Measurements from ENCODE around the gene CHSY1.
A peak's percentile ranks its signal among the peaks of the same experiment; 100 is the strongest.

The CHSY1 gene

GRCh38 chr15:101180620-101181307 is 71.1 kb downstream of the CHSY1 start:
- peak overlapping the region in 3 of 11 experiments; percentile 0 to 33 (median 7); a peak in 5 of 22 replicates for H3K27ac ChIP-seq
- H3K9me3 ChIP-seq (replicated peaks in 1 of 11), result peaks cover 7 to 72% (median 63%) of the 10 kb centered on the region in 11 experiments; a peak in 21 of 22 replicates

GRCh38 chr15:101179341-101180153 is 72.3 kb downstream of the CHSY1 start:
- TF ChIP-seq Cebpa-rat (IDR thresholded peaks at IDR 0.05), result no peak
- Histone ChIP-seq H4K20me1 (peaks cover 0 to 46% (median 0%) of the 10 kb centered on the region in 11 experiments; a peak in 3 of 22 replicates), H3K9me3 (replicated peaks in 1 of 11) (peaks cover 7 to 60% (median 53%) of the 10 kb centered on the region in 11 experiments; a peak in 21 of 22 replicates), H3K27ac (peak overlapping the region in 6 of 11 experiments; percentile 5 to 47 (median 26); a peak in 6 of 22 replicates), H3K4me3 (no peak overlapping the region), H3K27me3 (no peaks in the 10 kb centered on the region), H3K4me2 (peak overlapping the region in 4 of 11 experiments; percentile 2 to 61 (median 12); a peak in 3 of 22 replicates), H3K36me3 (peaks cover 14 to 89% (median 80%) of the 10 kb centered on the region in 11 experiments), H3K9ac (no peak overlapping the region), H3K4me1 (peaks cover 37 to 77% (median 68%) of the 10 kb centered on the region in 10 experiments)

More at GRCh38 chr15:101180620-101181307, 71.1 kb downstream of the CHSY1 start:
- peak overlapping the region in 6 of 11 experiments; percentile 24 to 70 (median 62); a peak in 9 of 22 replicates for H3K4me2 ChIP-seq
- peaks cover 0 to 51% (median 0%) of the 10 kb centered on the region in 11 experiments; a peak in 5 of 22 replicates for H4K20me1 ChIP-seq
- TF ChIP-seq Cebpa-rat (IDR thresholded peaks at IDR 0.05), result no peak
- H3K4me3 ChIP-seq, result no peak overlapping the region
- peaks cover 27 to 71% (median 56%) of the 10 kb centered on the region in 10 experiments for H3K4me1 ChIP-seq
- H3K9ac ChIP-seq, result no peak overlapping the region
- no peaks in the 10 kb centered on the region for H3K27me3 ChIP-seq
- peaks cover 14 to 95% (median 87%) of the 10 kb centered on the region in 11 experiments for H3K36me3 ChIP-seq

- Histone ChIP-seq H3K9ac (no peak overlapping the region), H3K27me3 (no peaks in the 10 kb centered on the region), H3K9me3 (replicated peaks in 1 of 11) (peaks cover 7 to 54% (median 47%) of the 10 kb centered on the region in 11 experiments; a peak in 21 of 22 replicates), H3K4me3 (no peak overlapping the region), H3K36me3 (peaks cover 14 to 87% (median 77%) of the 10 kb centered on the region in 11 experiments), H3K27ac (peak overlapping the region in 6 of 11 experiments; percentile 5 to 47 (median 26); a peak in 5 of 22 replicates), H3K4me1 (peaks cover 43 to 82% (median 73%) of the 10 kb centered on the region in 10 experiments), H4K20me1 (peaks cover 0 to 53% (median 0%) of the 10 kb centered on the region in 11 experiments; a peak in 3 of 22 replicates), H3K4me2 (peak overlapping the region in 3 of 11 experiments; percentile 2 to 13 (median 10); a peak in 3 of 22 replicates)
- no peak for TF ChIP-seq Cebpa-rat (IDR thresholded peaks at IDR 0.05)
Observed at GRCh38 chr15:101178931-101179330, 72.9 kb downstream of the CHSY1 start.

DNA sequence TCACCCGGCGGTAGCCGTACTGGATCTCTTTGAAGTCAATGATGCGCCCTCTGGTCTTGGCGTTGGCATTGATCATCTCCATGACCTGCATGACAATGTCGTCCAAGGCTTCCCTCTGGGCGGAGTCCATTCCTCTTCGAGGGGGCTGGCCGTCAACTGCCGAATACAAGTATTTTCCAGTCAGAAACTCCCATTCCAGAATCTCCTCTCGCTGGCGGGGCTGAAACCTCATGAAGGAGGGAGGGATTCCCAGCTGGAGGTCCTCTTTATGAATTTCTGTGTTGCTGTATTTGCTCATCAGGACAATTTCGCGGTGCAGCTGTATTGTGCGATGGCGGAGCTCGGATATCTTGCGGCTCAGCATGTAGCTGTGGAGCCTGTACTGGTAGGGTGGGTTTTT is 73.4 kb downstream of the CHSY1 start:
- no peak overlapping the region; a peak in 2 of 22 replicates for H3K4me2 ChIP-seq
- peaks cover 48 to 84% (median 77%) of the 10 kb centered on the region in 10 experiments for H3K4me1 ChIP-seq
- H3K4me3 ChIP-seq, result peak overlapping the region in 1 of 10 experiments; percentile 5; a peak in 1 of 20 replicates
- H3K9ac ChIP-seq, result no peak overlapping the region
- no peaks in the 10 kb centered on the region for H3K27me3 ChIP-seq
- peaks cover 14 to 83% (median 72%) of the 10 kb centered on the region in 11 experiments for H3K36me3 ChIP-seq
- TF ChIP-seq Cebpa-rat (IDR thresholded peaks at IDR 0.05), result no peak
- H3K27ac ChIP-seq, result peak overlapping the region in 2 of 11 experiments; percentile 35 to 89; a peak in 3 of 22 replicates
- H4K20me1 ChIP-seq, result peaks cover 0 to 54% (median 0%) of the 10 kb centered on the region in 11 experiments; a peak in 3 of 22 replicates
- peaks cover 7 to 49% (median 43%) of the 10 kb centered on the region in 11 experiments; a peak in 21 of 22 replicates for H3K9me3 ChIP-seq (replicated peaks in 1 of 11)

DNA sequence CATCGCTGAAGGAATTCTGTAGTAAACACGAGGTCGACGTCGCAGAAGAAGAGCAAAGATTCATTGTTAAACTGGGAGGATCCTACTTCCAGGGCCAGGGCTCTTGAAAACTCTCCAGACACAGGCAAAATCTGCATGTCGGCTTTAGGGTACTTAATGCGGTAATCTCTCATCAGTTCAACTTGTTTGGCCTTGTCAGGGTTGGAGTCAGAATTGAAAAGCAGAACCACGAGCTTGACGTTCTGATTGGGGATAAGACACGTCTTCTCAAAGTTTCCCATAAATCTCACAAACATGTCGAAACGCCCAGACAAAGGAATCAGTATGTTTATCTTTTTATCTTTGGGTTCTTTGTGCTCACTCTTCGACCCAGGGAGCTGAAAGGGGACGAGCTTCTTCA is 74.0 kb downstream of the CHSY1 start:
- H3K4me1 ChIP-seq, result peaks cover 54 to 84% (median 78%) of the 10 kb centered on the region in 10 experiments
- peaks cover 14 to 77% (median 67%) of the 10 kb centered on the region in 11 experiments for H3K36me3 ChIP-seq
- H3K4me3 ChIP-seq, result peak overlapping the region in 1 of 10 experiments; percentile 5; a peak in 1 of 20 replicates
- peaks cover 0 to 52% (median 0%) of the 10 kb centered on the region in 11 experiments; a peak in 3 of 22 replicates for H4K20me1 ChIP-seq
- H3K9me3 ChIP-seq (replicated peaks in 1 of 11), result peaks cover 7 to 43% (median 36%) of the 10 kb centered on the region in 11 experiments; a peak in 21 of 22 replicates
- peak overlapping the region in 6 of 11 experiments; percentile 75 to 94 (median 90); a peak in 9 of 22 replicates for H3K4me2 ChIP-seq
- H3K27me3 ChIP-seq, result no peaks in the 10 kb centered on the region
- H3K9ac ChIP-seq, result no peak overlapping the region
- peak overlapping the region in 6 of 11 experiments; percentile 71 to 89 (median 83); a peak in 10 of 22 replicates for H3K27ac ChIP-seq
- no peak for TF ChIP-seq Cebpa-rat (IDR thresholded peaks at IDR 0.05)

DNA sequence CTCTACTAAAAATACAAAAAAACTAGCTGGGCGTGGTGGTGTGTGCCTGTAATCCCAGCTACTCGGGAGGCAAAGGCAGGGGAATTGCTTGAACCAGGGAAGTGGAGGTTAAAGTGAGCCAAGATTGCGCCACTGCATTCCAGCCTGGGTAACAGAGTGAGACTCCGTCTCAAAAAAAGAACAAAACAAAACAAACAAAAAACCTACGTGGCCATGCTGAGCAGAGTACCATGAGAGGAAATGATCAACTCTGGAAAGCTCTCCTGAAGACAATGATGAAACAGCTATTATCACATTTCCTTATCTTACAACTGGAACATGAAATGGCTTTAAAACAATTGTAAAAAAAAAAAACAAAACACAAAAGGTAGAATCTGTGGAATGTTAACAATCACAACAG is 75.2 kb downstream of the CHSY1 start:
- peak overlapping the region; percentile 55 to 89 (median 79); a peak in 21 of 22 replicates for H3K27ac ChIP-seq
- peak overlapping the region in 4 of 10 experiments; percentile 7 to 26 (median 13); a peak in 5 of 20 replicates for H3K4me3 ChIP-seq
- peaks cover 7 to 36% (median 31%) of the 10 kb centered on the region in 11 experiments; a peak in 21 of 22 replicates for H3K9me3 ChIP-seq (replicated peaks in 1 of 11)
- H3K27me3 ChIP-seq, result no peaks in the 10 kb centered on the region
- peaks cover 14 to 65% (median 57%) of the 10 kb centered on the region in 11 experiments for H3K36me3 ChIP-seq
- H4K20me1 ChIP-seq, result peaks cover 0 to 42% (median 0%) of the 10 kb centered on the region in 11 experiments; a peak in 3 of 22 replicates
- peak overlapping the region; percentile 75 to 94 (median 89) for H3K4me2 ChIP-seq
- H3K9ac ChIP-seq, result peak overlapping the region in 10 of 11 experiments; percentile 16 to 73 (median 64); a peak in 13 of 22 replicates
- peak in 7 of 11 experiments; percentile 46 to 78 (median 65); a peak in 12 of 22 replicates for TF ChIP-seq Cebpa-rat (IDR thresholded peaks at IDR 0.05)
- peaks cover 62 to 84% (median 78%) of the 10 kb centered on the region in 10 experiments for H3K4me1 ChIP-seq

GRCh38 chr15:101175401-101175800 is 76.4 kb downstream of the CHSY1 start:
- Histone ChIP-seq H3K36me3 (peaks cover 14 to 53% (median 45%) of the 10 kb centered on the region in 11 experiments), H3K9me3 (replicated peaks in 1 of 11) (peaks cover 7 to 35% (median 31%) of the 10 kb centered on the region in 11 experiments; a peak in 21 of 22 replicates), H3K4me2 (peak overlapping the region; percentile 75 to 94 (median 90)), H3K27ac (peak overlapping the region; percentile 55 to 89 (median 79); a peak in 21 of 22 replicates), H3K27me3 (no peaks in the 10 kb centered on the region), H3K4me3 (peak overlapping the region in 5 of 10 experiments; percentile 3 to 40 (median 19); a peak in 6 of 20 replicates), H4K20me1 (peaks cover 0 to 31% (median 0%) of the 10 kb centered on the region in 11 experiments; a peak in 3 of 22 replicates), H3K4me1 (peaks cover 70 to 96% (median 81%) of the 10 kb centered on the region in 10 experiments), H3K9ac (peak overlapping the region; percentile 35 to 73 (median 63); a peak in 20 of 22 replicates)
- no peak for TF ChIP-seq Cebpa-rat (IDR thresholded peaks at IDR 0.05)

Data from BLaER1 treated with 17β-estradiol and CSF1 and Interleukin-3, amounts not matched to agents 10 nM and 100 nM (cell line).